Measurements from ENCODE around the gene GEMIN5.

GRCh38 chr5:154937186-154937717, 759 bp downstream of the GEMIN5 start:
- TF ChIP-seq CTCF (conservative IDR thresholded peaks at IDR 0.05 in 1 of 2, IDR thresholded peaks at IDR 0.05 in 1 of 2; ENCODE audit: extremely low read depth in 1 of 2, insufficient read depth in 1 of 2, low read depth in 1 of 2, low read length in 2 of 2) (no peak), EZH2 (IDR thresholded peaks at IDR 0.05; ENCODE audit: borderline replicate concordance, low read length) (no peak)
